B cell (primary cell): ENCODE data around the gene AMBN. TPM values are rescaled to one million over a fixed set of nuclear protein-coding genes. Genes with fewer than 3 reads are reported as not detected.
"Not testable (repeated sequence)": the region's sequence is repeated elsewhere in the genome, so short reads cannot be mapped to it uniquely, and the experiment has no call there.

ENCODE experiments used
- ATAC-seq: fragments of 200-7000 bp; cut with Tn5 transposase; one replicate; pipeline ENCODE4 v1.10.0; 2021; ENCODE audit warnings: low read depth, mild to moderate bottlenecking, moderate number of reproducible peaks, moderate library complexity
- CTCF ChIA-PET: fragments of 350-600 bp; sonication (Branson Sonifier 250); formaldehyde crosslinking; loops from one replicate; lab custom pipeline; 2021; ENCODE audit warnings: antibody characterized with exemption, inconsistent platforms; lab: Charles Lee
- POLR2A ChIA-PET: fragments of 350-600 bp; sonication (Branson Sonifier 250); formaldehyde crosslinking; loops from one replicate; lab custom pipeline; 2021; ENCODE audit warnings: antibody characterized with exemption; lab: Charles Lee
- DNase-seq: peaks from one replicate; pipeline ENCODE4 v3.0.0; 2013
- H2AFZ ChIP-seq: 2 replicates; pipeline ENCODE4 v1.6.1; 2012; ENCODE audit warnings: mild to moderate bottlenecking, low read depth, low read length; ENCODE audit not compliant: insufficient read depth, poor library complexity, severe bottlenecking
- H3K27ac ChIP-seq, 2 donors: 1 replicate in 1 of 2; 2 replicates in 1 of 2; pipeline ENCODE4 v1.5.1; 2012 to 2013; ENCODE audit warnings: low read length in 2 of 2, mild to moderate bottlenecking in 2 of 2, moderate library complexity in 1 of 2
- H3K27me3 ChIP-seq, 4 experiments: fragments of 200-600 bp in 1 of 4; sonication (generic) in 1 of 4; replicated peaks in 1 of 4; 1 replicate in 2 of 4; 2 replicates in 2 of 4; pipeline versions ENCODE4 v1.6.1 to v1.7.0; 2013 to 2016; ENCODE audit warnings: low read length in 3 of 4, mild to moderate bottlenecking in 2 of 4, mixed read lengths in 1 of 4, moderate library complexity in 1 of 4; ENCODE audit not compliant: insufficient read depth in 4 of 4, control insufficient read depth in 3 of 4; ENCODE audit errors: control extremely low read depth in 1 of 4
- H3K36me3 ChIP-seq, 2 experiments: replicated peaks in 1 of 2; 1 replicate in 1 of 2; 2 replicates in 1 of 2; pipeline versions ENCODE4 v1.6.1 to v1.7.1; 2013; ENCODE audit warnings: low read length in 1 of 2; ENCODE audit not compliant: insufficient read depth in 2 of 2, control insufficient read depth in 1 of 2; ENCODE audit errors: control extremely low read depth in 1 of 2, extremely low read depth in 1 of 2
- H3K4me1 ChIP-seq, 2 donors: fragments of 200-600 bp in 1 of 2; sonication (generic) in 1 of 2; 1 replicate in 1 of 2; 2 replicates in 1 of 2; pipeline versions ENCODE4 v1.5.1 to v1.6.1; 2013 to 2017; ENCODE audit warnings: low read length in 2 of 2; ENCODE audit not compliant: control insufficient read depth in 2 of 2, insufficient read depth in 2 of 2
- H3K4me2 ChIP-seq: replicated peaks from 2 replicates; pipeline ENCODE3; 2012; ENCODE audit warnings: mild to moderate bottlenecking, low read depth, low read length; ENCODE audit not compliant: poor library complexity, severe bottlenecking
- H3K4me3 ChIP-seq, 5 experiments: fragments of 200-600 bp in 1 of 5; sonication (generic) in 1 of 5; 1 replicate in 3 of 5; 2 replicates in 2 of 5; pipeline versions ENCODE4 v1.5.1 to v1.7.0; 2011 to 2016; ENCODE audit warnings: low read length in 4 of 5, mild to moderate bottlenecking in 4 of 5, low read depth in 2 of 5, control low read depth in 1 of 5, moderate library complexity in 1 of 5; ENCODE audit not compliant: insufficient read depth in 1 of 5; ENCODE audit errors: control extremely low read depth in 1 of 5, extremely low read depth in 1 of 5
- H3K79me2 ChIP-seq: fragments of 200-600 bp; sonication (generic); one replicate; pipeline ENCODE4 v1.6.0; 2016; ENCODE audit warnings: low read length; ENCODE audit not compliant: control insufficient read depth, insufficient read depth
- H3K9ac ChIP-seq: fragments of 200-600 bp; sonication (generic); 2 replicates; pipeline ENCODE4 v1.6.1; 2017; ENCODE audit warnings: mild to moderate bottlenecking, low read length, moderate library complexity
- H3K9me3 ChIP-seq, 3 donors: one replicate each; pipeline versions ENCODE4 v1.6.1 to v1.7.1; 2013; ENCODE audit warnings: low read length in 2 of 3; ENCODE audit not compliant: control insufficient read depth in 2 of 3, insufficient read depth in 1 of 3; ENCODE audit errors: control extremely low read depth in 1 of 3
- H4K20me1 ChIP-seq: 2 replicates; pipeline ENCODE4 v1.6.0; 2012; ENCODE audit warnings: mild to moderate bottlenecking, low read length; ENCODE audit not compliant: insufficient read depth, control insufficient read depth, poor library complexity, severe bottlenecking
- H3K27ac Mint-ChIP-seq: one replicate; pipeline ENCODE4 v1.8.0; 2021; ENCODE audit warnings: mixed read lengths
- H3K27me3 Mint-ChIP-seq: one replicate; pipeline ENCODE4 v1.8.0; 2021; ENCODE audit warnings: mixed read lengths
- H3K4me1 Mint-ChIP-seq: one replicate; pipeline ENCODE4 v1.8.0; 2021; ENCODE audit warnings: mixed read lengths
- H3K4me3 Mint-ChIP-seq: one replicate; pipeline ENCODE4 v1.8.0; 2021; ENCODE audit warnings: mixed read lengths
- H3K9me3 Mint-ChIP-seq: one replicate; pipeline ENCODE4 v1.8.0; 2022; ENCODE audit warnings: mixed read lengths; ENCODE audit not compliant: insufficient read depth
- EZH2 ChIP-seq: IDR thresholded peaks from 2 replicates; pipeline ENCODE4 v1.6.1; 2012; ENCODE audit warnings: borderline replicate concordance, low read depth, mild to moderate bottlenecking, moderate library complexity, low read length; ENCODE audit not compliant: insufficient read depth, poor library complexity, severe bottlenecking
- whole genome bisulfite sequencing: methylation state at CpG from one replicate; pipeline ENCODE4 v1.1.5; 2013; ENCODE audit warnings: missing lambda C conversion rate; ENCODE audit not compliant: insufficient coverage; 5-methylcytosine and 5-hydroxymethylcytosine counted together
- intact Hi-C: fragments of 100-400 bp; cut with micrococcal nuclease; formaldehyde crosslinking; loops from one replicate; pipeline ENCODE4 v1.10.0; 2022
- polyA plus RNA-seq: library from polyadenylated mRNA; depleted of rRNA; stranded (reverse); fragments of >200 nt; gene quantifications from 2 replicates; pipeline ENCODE4 v1.2.3, GENCODE V29; 2012
- total RNA-seq, 2 donors: library from RNA; stranded (reverse); fragments of 120-200 nt in 1 of 2; gene quantifications; 1 replicate in 1 of 2; 2 replicates in 1 of 2; pipeline versions ENCODE4 v1.2.3 to v1.2.4, GENCODE V29; 2013 to 2022
- TF ChIP-seq, protein P1 (sequence below): fragments of 200-600 bp; IDR thresholded peaks from one replicate; pipeline ENCODE4 v1.8.0; 2022; ENCODE audit warnings: antibody characterized with exemption, mild to moderate bottlenecking

Gene AMBN
- total and polyA plus RNA-seq, 2 donors (not counting 1 experiment from before 2014, with no cell fraction given) = not detected

DNA sequence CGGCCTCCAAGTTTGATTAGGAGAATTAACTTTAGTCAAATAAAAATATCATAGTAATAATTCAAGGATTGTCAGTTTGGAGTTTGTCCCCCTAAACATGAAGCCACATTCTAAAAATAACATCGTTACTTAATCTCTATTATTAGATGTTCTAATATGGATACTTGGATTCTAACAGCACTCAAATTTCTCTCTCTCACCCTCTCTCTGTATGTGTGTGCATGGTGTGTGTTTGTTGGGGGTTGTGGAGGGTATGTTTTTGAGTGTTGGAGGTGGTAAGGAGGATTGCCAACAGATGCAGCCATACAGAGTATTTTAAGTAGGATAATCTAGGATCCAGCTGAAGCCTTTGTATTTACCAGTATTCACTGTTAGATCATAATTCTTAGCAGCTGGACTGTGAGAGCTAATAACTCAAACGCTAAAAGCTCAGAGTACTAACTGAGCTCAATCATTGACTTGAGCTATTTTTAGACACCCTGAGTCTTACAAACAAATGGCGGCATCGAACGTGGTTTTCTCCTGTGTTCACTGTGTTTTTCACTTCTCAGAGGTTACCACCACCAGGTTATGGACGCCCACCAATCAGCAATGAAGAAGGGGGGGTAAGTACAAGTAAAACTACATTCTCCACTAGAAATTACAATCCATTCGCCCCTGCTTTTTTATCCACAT is 45.3 kb downstream of the AMBN start:
- no peak for TF ChIP-seq EZH2
- TF ChIP-seq, protein P1, sequence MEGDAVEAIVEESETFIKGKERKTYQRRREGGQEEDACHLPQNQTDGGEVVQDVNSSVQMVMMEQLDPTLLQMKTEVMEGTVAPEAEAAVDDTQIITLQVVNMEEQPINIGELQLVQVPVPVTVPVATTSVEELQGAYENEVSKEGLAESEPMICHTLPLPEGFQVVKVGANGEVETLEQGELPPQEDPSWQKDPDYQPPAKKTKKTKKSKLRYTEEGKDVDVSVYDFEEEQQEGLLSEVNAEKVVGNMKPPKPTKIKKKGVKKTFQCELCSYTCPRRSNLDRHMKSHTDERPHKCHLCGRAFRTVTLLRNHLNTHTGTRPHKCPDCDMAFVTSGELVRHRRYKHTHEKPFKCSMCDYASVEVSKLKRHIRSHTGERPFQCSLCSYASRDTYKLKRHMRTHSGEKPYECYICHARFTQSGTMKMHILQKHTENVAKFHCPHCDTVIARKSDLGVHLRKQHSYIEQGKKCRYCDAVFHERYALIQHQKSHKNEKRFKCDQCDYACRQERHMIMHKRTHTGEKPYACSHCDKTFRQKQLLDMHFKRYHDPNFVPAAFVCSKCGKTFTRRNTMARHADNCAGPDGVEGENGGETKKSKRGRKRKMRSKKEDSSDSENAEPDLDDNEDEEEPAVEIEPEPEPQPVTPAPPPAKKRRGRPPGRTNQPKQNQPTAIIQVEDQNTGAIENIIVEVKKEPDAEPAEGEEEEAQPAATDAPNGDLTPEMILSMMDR = no peak
- Histone ChIP-seq H3K4me2 (no peak overlapping the region), H3K9ac (no peak overlapping the region), H3K79me2 (no peaks in the 10 kb centered on the region), H3K27me3 (no peaks in the 10 kb centered on the region), H3K27ac (no peak overlapping the region), H2AFZ (no peak overlapping the region), H3K4me1 (no peaks in the 10 kb centered on the region), H3K9me3 (no peaks in the 10 kb centered on the region), H3K4me3 (no peak overlapping the region), H4K20me1 (no peaks in the 10 kb centered on the region), H3K36me3 (no peaks in the 10 kb centered on the region)
- POLR2A ChIA-PET = no interaction called here
- ATAC-seq (no peak), DNase-seq (no peak)
- Mint-ChIP-seq H3K27ac (no peak overlapping the region), H3K4me1 (no peaks in the 10 kb centered on the region), H3K9me3 (no peaks in the 10 kb centered on the region), H3K4me3 (no peak overlapping the region), H3K27me3 (no peaks in the 10 kb centered on the region)
- CTCF ChIA-PET = interaction anchor here (1.1 kb wide), 1 partner anchor 15 kb away, joined by 4 read pairs; no protein-coding TSS in a partner anchor
- intact Hi-C loops = no loop called here
- WGBS = 40% methylated on average over 1 of the region's 8 CpGs

DNA sequence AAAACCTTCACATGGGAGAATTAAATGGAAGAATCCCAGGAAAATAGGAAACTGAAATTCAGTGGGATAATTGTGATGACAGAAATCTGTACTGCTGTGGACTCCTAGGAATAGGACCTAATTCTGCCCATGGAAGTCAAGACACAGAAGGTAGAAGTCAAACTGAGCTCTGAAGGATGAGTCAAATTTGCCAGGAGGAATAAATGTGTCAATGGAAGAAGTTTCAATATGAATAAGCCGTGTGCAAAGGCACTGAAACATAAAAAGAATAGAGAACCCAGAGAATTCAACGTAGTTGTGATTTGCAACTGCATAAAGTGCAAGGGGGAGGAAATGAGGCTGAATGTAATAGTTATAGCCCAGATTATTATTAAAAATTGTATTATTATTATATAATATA is 48.1 kb downstream of the AMBN start:
- no CpG with 5 or more reads among the region's 2 CpGs for WGBS
- TF ChIP-seq, protein P1 = no peak
- TF ChIP-seq EZH2 = no peak
- Histone ChIP-seq H3K9ac (no peak overlapping the region), H3K27ac (no peak overlapping the region), H3K4me3 (no peak overlapping the region), H2AFZ (no peak overlapping the region), H3K4me2 (no peak overlapping the region), H3K27me3 (no peaks in the 10 kb centered on the region), H3K79me2 (no peaks in the 10 kb centered on the region), H4K20me1 (no peaks in the 10 kb centered on the region), H3K36me3 (no peaks in the 10 kb centered on the region), H3K4me1 (no peaks in the 10 kb centered on the region), H3K9me3 (no peaks in the 10 kb centered on the region)
- intact Hi-C loops = no loop called here
- no peak for DNase-seq
- CTCF ChIA-PET = no interaction called here
- H3K9me3 Mint-ChIP-seq = no peaks in the 10 kb centered on the region
- POLR2A ChIA-PET = no interaction called here
- H3K4me3 Mint-ChIP-seq = no peak overlapping the region
- no peak for ATAC-seq
- H3K4me1 Mint-ChIP-seq = no peaks in the 10 kb centered on the region
- H3K27ac Mint-ChIP-seq = no peak overlapping the region
- H3K27me3 Mint-ChIP-seq = no peaks in the 10 kb centered on the region

DNA sequence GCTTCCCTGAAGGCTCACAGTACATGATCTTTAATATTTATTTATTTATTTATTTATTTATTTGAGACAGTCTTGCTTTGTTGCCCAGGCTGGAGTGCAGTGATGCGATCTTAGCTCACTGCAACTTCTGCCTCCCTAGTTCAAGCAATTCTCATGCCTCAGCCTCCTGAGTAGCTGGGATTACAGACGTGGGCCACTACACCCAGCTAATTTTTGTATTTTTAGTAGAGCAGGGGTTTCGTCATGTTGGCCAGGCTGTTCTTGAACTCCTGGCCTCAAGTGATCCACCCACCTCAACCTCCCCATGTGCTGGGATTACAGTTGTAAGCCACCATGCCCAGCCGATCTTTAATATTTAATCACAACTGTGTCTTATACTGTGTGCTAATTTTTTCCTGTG is 58.7 kb downstream of the AMBN start:
- H2AFZ ChIP-seq, H3K27ac ChIP-seq, H3K9ac ChIP-seq, H3K4me3 ChIP-seq, DNase-seq, intact Hi-C loops, H3K9me3 Mint-ChIP-seq, H3K9me3 ChIP-seq, H3K27me3 Mint-ChIP-seq, H3K4me3 Mint-ChIP-seq, H3K79me2 ChIP-seq, H3K27me3 ChIP-seq, ATAC-seq, POLR2A ChIA-PET, H4K20me1 ChIP-seq, H3K4me2 ChIP-seq, H3K4me1 Mint-ChIP-seq: not testable (repeated sequence)
- peaks cover 6 to 12% of the 10 kb centered on the region in 2 donors for H3K4me1 ChIP-seq
- H3K36me3 ChIP-seq = peaks cover 6 to 16% of the 10 kb centered on the region in 2 experiments
- CTCF ChIA-PET = interaction anchor here (0.6 to 1.4 kb wide), 4 partner anchors 15 to 1652 kb away, joined by 3 to 4 read pairs (median 3); partner anchors contain the start of gene JCHAIN
- H3K27ac Mint-ChIP-seq = peak overlapping the region; percentile 59
- 100% methylated on average over 1 of the region's 4 CpGs for WGBS
